Measurements from ENCODE around the gene P2RX7. TPM values are rescaled to one million over a fixed set of nuclear protein-coding genes. Genes with fewer than 3 reads are reported as not detected.
"Not testable (repeated sequence)": the region's sequence is repeated elsewhere in the genome, so short reads cannot be mapped to it uniquely, and the experiment has no call there.

P2RX7 gene
- polyA plus RNA-seq, 1 donor, result 1.0 TPM

GRCh38 chr12:121170611-121171260 is 38.1 kb downstream of the P2RX7 start:
- no peak for DNase-seq

- DNase-seq, result no peak
Measured at GRCh38 chr12:121172145-121172544, 39.5 kb downstream of the P2RX7 start.

- no peak for DNase-seq
Measured at GRCh38 chr12:121175383-121176119, 42.9 kb downstream of the P2RX7 start.

GRCh38 chr12:121176826-121177529 is 44.3 kb downstream of the P2RX7 start:
- no peak for DNase-seq

GRCh38 chr12:121181181-121181580 is 48.5 kb downstream of the P2RX7 start:
- no peak for DNase-seq

- DNase-seq, result no peak
Measured at GRCh38 chr12:121182222-121182893, 49.7 kb downstream of the P2RX7 start.

GRCh38 chr12:121184425-121184824 is 51.7 kb downstream of the P2RX7 start:
- no peak for DNase-seq

- no peak for DNase-seq
Measured at GRCh38 chr12:121184984-121185889, 52.6 kb downstream of the P2RX7 start.

- DNase-seq, result no peak
Measured at GRCh38 chr12:121186826-121187225, 54.1 kb downstream of the P2RX7 start.

- no peak for DNase-seq
Measured at GRCh38 chr12:121187501-121187900, 54.8 kb downstream of the P2RX7 start.

- no peak for DNase-seq
Measured at GRCh38 chr12:121188227-121188626, 55.6 kb downstream of the P2RX7 start.

GRCh38 chr12:121189131-121189530 is 56.5 kb downstream of the P2RX7 start:
- DNase-seq, result no peak

GRCh38 chr12:121189619-121190155 is 57.0 kb downstream of the P2RX7 start:
- no peak for DNase-seq

- no peak for DNase-seq
Measured at GRCh38 chr12:121190523-121191031, 57.9 kb downstream of the P2RX7 start.

- no peak for DNase-seq
Measured at GRCh38 chr12:121191151-121191550, 58.5 kb downstream of the P2RX7 start.

- DNase-seq, result no peak
Measured at GRCh38 chr12:121196902-121197301, 64.2 kb downstream of the P2RX7 start.

GRCh38 chr12:121198949-121199348 is 66.3 kb downstream of the P2RX7 start:
- no peak for DNase-seq

GRCh38 chr12:121201140-121201539 is 68.5 kb downstream of the P2RX7 start:
- DNase-seq, result not testable (repeated sequence)

- DNase-seq, result no peak
Measured at GRCh38 chr12:121202407-121203355, 70.0 kb downstream of the P2RX7 start.

GRCh38 chr12:121203482-121203881 is 70.8 kb downstream of the P2RX7 start:
- DNase-seq, result no peak
